Small intestine (tissue), 7 donors: ENCODE results near the gene ARHGEF5. TPM values are rescaled to one million over a fixed set of nuclear protein-coding genes. Genes with fewer than 3 reads are reported as not detected.
"Not testable (repeated sequence)": the region's sequence is repeated elsewhere in the genome, so short reads cannot be mapped to it uniquely, and the experiment has no call there.

ENCODE experiments used
- DNase-seq, 2 donors: peaks; one replicate each; pipeline versions ENCODE4 v3.0.0 to v3.0.0-alpha.2; 2013
- FAIRE-seq: peaks from 2 replicates; lab custom pipeline; 2012; peaks lifted over from hg19 to GRCh38; lab: Jason Lieb, UNC
- H3K27ac ChIP-seq, 3 donors: one replicate each; pipeline ENCODE4 v1.5.1; 2013; ENCODE audit warnings: low read length in 2 of 3, mild to moderate bottlenecking in 2 of 3, control low read depth in 1 of 3, inconsistent platforms in 1 of 3, low read depth in 1 of 3, moderate library complexity in 1 of 3
- H3K27me3 ChIP-seq, 3 donors: one replicate each; pipeline ENCODE4 v1.6.1; 2013; ENCODE audit warnings: low read length in 3 of 3, inconsistent platforms in 1 of 3; ENCODE audit not compliant: control insufficient read depth in 3 of 3, insufficient read depth in 3 of 3
- H3K36me3 ChIP-seq, 3 donors: one replicate each; pipeline ENCODE4 v1.6.1; 2013; ENCODE audit warnings: low read length in 3 of 3, inconsistent platforms in 1 of 3, low read depth in 1 of 3, mild to moderate bottlenecking in 1 of 3, moderate library complexity in 1 of 3; ENCODE audit not compliant: control insufficient read depth in 3 of 3, insufficient read depth in 2 of 3
- H3K4me1 ChIP-seq, 3 donors: one replicate each; pipeline ENCODE4 v1.6.1; 2013; ENCODE audit warnings: low read length in 2 of 3, inconsistent platforms in 1 of 3, low read depth in 1 of 3, mild to moderate bottlenecking in 1 of 3, moderate library complexity in 1 of 3; ENCODE audit not compliant: control insufficient read depth in 3 of 3, insufficient read depth in 2 of 3
- H3K4me3 ChIP-seq, 3 donors: one replicate each; pipeline ENCODE4 v1.5.1; 2013; ENCODE audit warnings: low read length in 3 of 3, control low read depth in 1 of 3, inconsistent platforms in 1 of 3, low read depth in 1 of 3, mild to moderate bottlenecking in 1 of 3, moderate library complexity in 1 of 3
- H3K9me3 ChIP-seq, 2 donors: one replicate each; pipeline ENCODE4 v1.6.1; 2013; ENCODE audit warnings: low read depth in 1 of 2, low read length in 1 of 2; ENCODE audit not compliant: control insufficient read depth in 2 of 2, insufficient read depth in 1 of 2
- WGBS, 3 donors: extraction: QIAGEN DNeasy Blood & Tissue Kit; methylation state at CpG; one replicate each; pipeline ENCODE4 v1.1.7; 2013; 5-methylcytosine and 5-hydroxymethylcytosine counted together
- polyA plus RNA-seq, 4 donors: library from polyadenylated mRNA; stranded (reverse) in 3 of 4; unstranded in 1 of 4; fragments of 200-250 nt in 3 of 4; fragments of 120-200 nt in 1 of 4; gene quantifications; one replicate each; pipeline versions ENCODE4 v1.2.1 to v1.2.3, GENCODE V29; 2013
- donor health status: healthy with polysubstance abuse.
- donor health status: control.
- donor health status: control.
- donor health status: Bipolar disorder and iron deficiency.
- donor health status: healthy.

The ARHGEF5 gene
- polyA plus RNA-seq, 4 donors, result 15.6 to 43.9 (median 33.0) TPM

GRCh38 chr7:144325868-144326267, 29.3 kb upstream of the ARHGEF5 start:
- not testable (repeated sequence) for DNase-seq

DNA sequence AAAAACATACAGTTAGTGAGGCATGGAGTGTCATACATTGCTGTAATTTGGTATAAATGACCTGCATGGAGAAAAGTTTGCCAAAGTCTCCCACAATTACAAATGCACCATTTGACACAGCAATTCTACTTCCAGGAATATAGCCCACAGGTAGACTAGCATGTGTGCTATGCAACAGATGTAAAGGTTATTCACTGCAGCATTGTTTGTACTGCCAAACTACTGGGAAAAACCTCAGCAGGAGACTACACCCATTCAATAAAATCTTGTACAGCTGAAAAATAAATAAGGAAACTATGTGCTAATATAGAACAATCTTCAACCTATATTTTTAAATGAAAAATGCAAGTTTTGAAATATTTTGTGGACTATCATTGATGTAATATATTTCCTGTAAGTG, 25.2 kb upstream of the ARHGEF5 start:
- not testable (repeated sequence) for DNase-seq, H3K4me3 ChIP-seq, FAIRE-seq, H3K9me3 ChIP-seq, H3K27ac ChIP-seq, H3K27me3 ChIP-seq, H3K36me3 ChIP-seq, H3K4me1 ChIP-seq

More at GRCh38 chr7:144325868-144326267, 29.3 kb upstream of the ARHGEF5 start:
- H3K27ac ChIP-seq, H3K27me3 ChIP-seq, H3K4me1 ChIP-seq, H3K36me3 ChIP-seq, H3K4me3 ChIP-seq, FAIRE-seq, H3K9me3 ChIP-seq: not testable (repeated sequence)
- WGBS, 3 donors, result 93 to 94% (median 94%) methylated on average over 3 of the region's 5 CpGs

DNA sequence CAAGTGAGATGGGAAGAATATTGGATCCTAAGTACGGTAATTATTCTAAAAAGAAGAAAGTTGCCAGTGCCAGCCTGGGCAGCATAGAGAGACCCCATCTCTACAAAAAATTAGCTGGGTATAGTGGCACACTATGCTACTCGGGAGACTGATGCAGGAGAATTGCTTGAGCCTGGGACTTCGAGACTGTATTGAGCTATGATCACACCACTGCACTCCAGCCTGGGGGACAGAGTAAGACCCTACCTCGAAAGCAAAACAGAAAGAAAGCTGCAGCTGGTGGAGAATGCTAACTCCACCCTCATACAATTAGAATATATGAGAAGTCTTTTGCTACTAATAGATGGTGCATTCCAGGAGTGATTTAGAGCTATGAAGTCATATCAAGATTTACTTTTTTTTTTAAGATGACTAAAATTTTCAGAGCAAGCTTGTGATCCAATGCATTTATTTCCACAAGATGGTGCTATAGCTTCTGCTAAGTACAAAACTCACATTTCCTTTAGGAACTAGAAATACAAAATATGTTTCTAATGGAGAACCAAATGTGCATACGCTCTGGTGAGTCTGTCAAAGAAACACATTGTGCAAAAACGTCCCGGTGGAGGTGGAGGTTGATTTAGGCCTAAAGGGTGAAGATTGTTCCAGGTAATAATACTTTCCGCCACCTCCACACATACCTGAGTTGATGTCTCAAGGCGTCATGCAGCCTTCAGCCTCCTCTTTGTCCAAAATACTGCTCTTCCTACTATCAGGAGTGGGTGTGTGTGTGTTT, 23.8 kb upstream of the ARHGEF5 start:
- H3K27ac ChIP-seq, H3K27me3 ChIP-seq, FAIRE-seq, H3K4me3 ChIP-seq, H3K4me1 ChIP-seq, DNase-seq, H3K36me3 ChIP-seq, H3K9me3 ChIP-seq: not testable (repeated sequence)
- 94 to 100% methylated on average over 1 to 2 of the region's 9 CpGs; no CpG with 5 or more reads in 1 of the 3 donors for WGBS, 3 donors

DNA sequence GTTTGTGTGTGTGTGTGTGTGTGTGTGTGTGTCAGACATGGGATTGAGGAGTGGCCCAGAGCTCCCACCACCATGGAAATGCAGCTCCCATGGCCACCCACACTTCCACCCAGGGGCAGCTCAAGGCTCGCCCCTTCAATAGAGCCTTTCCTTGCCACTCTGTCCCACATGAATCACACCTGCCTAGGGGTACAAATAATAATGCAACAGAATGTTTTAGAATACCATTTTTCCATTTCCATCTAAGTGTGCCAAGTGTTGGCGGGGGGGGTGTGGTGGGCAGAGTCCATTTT, 23.3 kb upstream of the ARHGEF5 start:
- H3K27ac ChIP-seq, FAIRE-seq, H3K36me3 ChIP-seq, H3K9me3 ChIP-seq, H3K4me1 ChIP-seq, DNase-seq, H3K4me3 ChIP-seq, H3K27me3 ChIP-seq: not testable (repeated sequence)
- WGBS, 3 donors, result 86 to 93% (median 88%) methylated on average over 1 to 2 of the region's 2 CpGs

DNA sequence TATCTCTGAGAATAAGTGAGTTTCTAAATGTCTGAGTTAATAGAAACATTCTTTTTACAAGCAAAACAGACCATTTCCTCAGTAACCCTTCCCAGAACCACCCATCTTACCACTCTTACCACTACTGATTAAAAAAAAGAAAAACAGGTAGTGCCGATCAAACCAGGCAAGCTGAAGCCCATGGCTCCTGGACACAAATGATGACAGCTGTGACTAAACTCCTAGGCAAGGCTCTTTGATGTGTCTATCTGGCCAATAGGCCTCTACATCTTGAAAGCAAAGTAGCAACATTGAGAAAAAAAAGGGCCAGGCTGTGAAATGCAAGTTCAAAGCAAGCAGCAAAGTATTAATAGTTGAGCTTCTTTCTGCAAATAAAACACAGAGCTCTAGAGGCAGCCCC, 6.6 kb upstream of the ARHGEF5 start:
- H3K27me3 ChIP-seq, FAIRE-seq, H3K27ac ChIP-seq: not testable (repeated sequence)

GRCh38 chr7:144351667-144352066, 3.5 kb upstream of the ARHGEF5 start:
- H3K4me3 ChIP-seq, H3K9me3 ChIP-seq, H3K27me3 ChIP-seq, H3K4me1 ChIP-seq, H3K36me3 ChIP-seq, H3K27ac ChIP-seq, FAIRE-seq: not testable (repeated sequence)
- 64 to 86% (median 68%) methylated on average over 2 of the region's 3 CpGs for WGBS, 3 donors
- DNase-seq, result peak in 1 of 2 donors; percentile 0

More for the DNA sequence above, 6.6 kb upstream of the ARHGEF5 start:
- no CpG with 5 or more reads among the region's 1 CpG for WGBS, 3 donors
- H3K9me3 ChIP-seq, H3K36me3 ChIP-seq, H3K4me1 ChIP-seq, H3K4me3 ChIP-seq, DNase-seq: not testable (repeated sequence)

DNA sequence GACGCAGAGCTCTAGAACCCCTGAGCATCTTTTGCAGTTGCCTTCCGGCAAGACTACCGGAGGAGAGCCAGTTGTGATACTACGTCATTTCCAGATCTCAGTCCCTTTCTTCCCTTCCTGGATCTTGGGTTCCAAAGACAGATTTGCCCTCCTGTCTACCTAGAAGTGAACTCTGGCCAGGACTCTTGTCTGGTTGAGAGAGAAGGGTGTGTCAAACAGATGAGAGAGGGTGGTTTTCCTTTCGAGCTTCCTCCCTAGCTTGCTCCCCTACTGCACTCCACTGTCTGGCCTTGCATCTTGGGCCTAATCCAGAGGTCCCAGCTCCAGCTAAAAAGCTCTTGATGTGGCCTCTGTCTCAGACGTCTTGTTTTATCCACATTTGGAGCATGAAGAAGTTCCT, 983 bp downstream of the ARHGEF5 start:
- not testable (repeated sequence) for H3K27me3 ChIP-seq, H3K9me3 ChIP-seq, DNase-seq, H3K36me3 ChIP-seq, H3K4me1 ChIP-seq, H3K4me3 ChIP-seq, FAIRE-seq, H3K27ac ChIP-seq
- no CpG with 5 or more reads among the region's 6 CpGs for WGBS, 3 donors

DNA sequence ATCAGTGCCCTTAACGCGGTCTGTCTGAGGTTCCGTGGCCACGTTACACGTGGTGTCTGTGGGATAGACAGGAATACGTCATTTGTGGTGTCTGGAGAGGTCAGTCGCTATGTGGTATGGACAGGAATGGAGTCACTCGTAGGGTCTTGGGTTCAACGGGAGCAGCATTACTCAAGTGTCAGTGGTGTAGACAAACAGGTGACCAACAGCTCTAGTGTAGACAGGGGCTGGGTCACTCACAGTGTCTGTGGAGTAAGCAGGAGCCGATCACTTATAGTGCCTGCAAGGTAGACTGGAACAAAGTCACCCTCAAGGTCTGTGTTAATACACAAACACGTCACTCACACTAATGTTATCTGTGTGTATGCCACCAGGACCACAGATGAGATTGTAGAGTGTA, 1.7 kb downstream of the ARHGEF5 start:
- WGBS, 3 donors, result 69 to 92% (median 90%) methylated on average over 2 of the region's 11 CpGs
- not testable (repeated sequence) for H3K4me3 ChIP-seq, H3K27me3 ChIP-seq, H3K36me3 ChIP-seq, FAIRE-seq, H3K9me3 ChIP-seq, H3K4me1 ChIP-seq, H3K27ac ChIP-seq, DNase-seq

DNA sequence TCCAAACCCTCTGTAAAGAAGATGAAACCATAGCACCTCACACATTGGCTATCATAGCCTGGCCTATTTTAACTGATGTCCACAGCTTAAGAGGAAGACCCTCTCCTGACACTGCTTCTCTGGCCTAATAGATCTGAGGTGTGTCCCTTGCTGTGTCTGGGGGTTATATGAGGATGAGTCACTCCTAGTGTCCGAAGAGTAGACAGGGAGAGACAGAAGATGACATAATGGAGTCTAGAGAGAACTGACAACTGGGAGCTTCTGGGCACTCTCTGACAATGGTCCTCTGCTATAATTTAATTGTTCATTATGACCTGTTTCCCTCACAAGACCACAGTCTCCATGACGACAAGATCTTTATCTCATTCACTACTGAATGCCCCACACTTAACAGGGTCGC, 6.9 kb downstream of the ARHGEF5 start:
- not testable (repeated sequence) for H3K27ac ChIP-seq, FAIRE-seq, DNase-seq, H3K9me3 ChIP-seq, H3K4me3 ChIP-seq, H3K27me3 ChIP-seq, H3K4me1 ChIP-seq, H3K36me3 ChIP-seq
- WGBS, 3 donors, result no CpG with 5 or more reads among the region's 3 CpGs
